HEK293 (cell line): ENCODE data around the gene OR5M11.

Source experiments
- CTCF ChIA-PET: fragments of 350-600 bp; formaldehyde crosslinking; extraction: SDS; loops from one replicate; lab custom pipeline; 2021; ENCODE audit warnings: antibody characterized with exemption; lab: Yijun Ruan, JAX
- POLR2A ChIA-PET: fragments of 300-600 bp; formaldehyde crosslinking; extraction: SDS; loops from one replicate; lab custom pipeline; 2020; ENCODE audit warnings: antibody characterized with exemption, inconsistent platforms; lab: Yijun Ruan, JAX
- H3K27ac ChIP-seq: fragments of 200-500 bp; sonication (Bioruptor generic); 2 replicates; pipeline ENCODE4 v1.5.1; 2014; ENCODE audit warnings: low read depth, low read length, control low read depth, inconsistent platforms; ENCODE audit errors: extremely low read depth
- H3K36me3 ChIP-seq, 2 experiments: fragments of 200-500 bp in 1 of 2; sonication (Bioruptor generic) in 1 of 2; 1 replicate in 1 of 2; 2 replicates in 1 of 2; pipeline ENCODE4 v1.5.1; 2014 to 2017; ENCODE audit warnings: inconsistent platforms in 2 of 2, low read length in 2 of 2; ENCODE audit not compliant: control insufficient read depth in 2 of 2, insufficient read depth in 1 of 2
- H3K4me1 ChIP-seq: fragments of 200-500 bp; sonication (Bioruptor generic); 2 replicates; pipeline ENCODE4 v1.5.1; 2014; ENCODE audit warnings: mild to moderate bottlenecking, low read length, inconsistent platforms; ENCODE audit not compliant: control insufficient read depth, insufficient read depth
- H3K4me3 ChIP-seq: 2 replicates; pipeline ENCODE4 v1.5.1; 2011; ENCODE audit warnings: low read depth, mild to moderate bottlenecking, control low read depth, low read length, moderate library complexity
- H3K9me3 ChIP-seq: fragments of 200-500 bp; sonication (Bioruptor generic); 2 replicates; pipeline ENCODE4 v1.5.1; 2014; ENCODE audit warnings: low read depth, low read length, inconsistent platforms; ENCODE audit not compliant: control insufficient read depth, insufficient read depth
- AEBP2 ChIP-seq: fragments of 450-650 bp; formaldehyde crosslinking; IDR thresholded peaks from 2 replicates; pipeline ENCODE4 v1.5.1; 2016; ENCODE audit warnings: missing biosample characterization, missing genetic modification characterization, borderline replicate concordance
- ELK4 ChIP-seq: IDR thresholded peaks from 2 replicates; pipeline ENCODE4 v1.6.1; 2011; ENCODE audit warnings: mild to moderate bottlenecking, low read depth, low read length, borderline replicate concordance
- HOXA7 ChIP-seq: sonication (generic); formaldehyde crosslinking; IDR thresholded peaks from 2 replicates; pipeline ENCODE4 v1.8.1; 2022; ENCODE audit warnings: missing genetic modification reagents, borderline replicate concordance
- OVOL3 ChIP-seq: fragments of 450-650 bp; formaldehyde crosslinking; IDR thresholded peaks from 2 replicates; pipeline ENCODE4 v1.5.1; 2016; ENCODE audit warnings: missing biosample characterization, missing genetic modification characterization
- SP2 ChIP-seq: fragments of 450-650 bp; formaldehyde crosslinking; IDR thresholded peaks from 2 replicates; pipeline ENCODE4 v1.5.1; 2016; ENCODE audit warnings: missing biosample characterization, missing genetic modification characterization
- ZNF133 ChIP-seq: fragments of 450-650 bp; formaldehyde crosslinking; IDR thresholded peaks from 2 replicates; pipeline ENCODE4 v1.5.1; 2016; ENCODE audit warnings: missing biosample characterization, missing genetic modification characterization
- ZNF341 ChIP-seq: fragments of 450-650 bp; formaldehyde crosslinking; IDR thresholded peaks from 2 replicates; pipeline ENCODE4; 2016; ENCODE audit warnings: low read depth, missing biosample characterization, missing genetic modification characterization
- ZNF350 ChIP-seq: fragments of 450-650 bp; formaldehyde crosslinking; IDR thresholded peaks from 2 replicates; pipeline ENCODE4 v1.5.0; 2017; ENCODE audit warnings: missing biosample characterization, mild to moderate bottlenecking, missing genetic modification characterization
- ZNF362 ChIP-seq: fragments of 450-650 bp; formaldehyde crosslinking; IDR thresholded peaks from 2 replicates; pipeline ENCODE4 v1.5.1; 2016; ENCODE audit warnings: missing biosample characterization, missing genetic modification characterization
- ZNF398 ChIP-seq: fragments of 450-650 bp; formaldehyde crosslinking; IDR thresholded peaks from 2 replicates; pipeline ENCODE4 v1.5.1; 2017; ENCODE audit warnings: missing biosample characterization, missing genetic modification characterization
- ZNF521 ChIP-seq: fragments of 450-650 bp; formaldehyde crosslinking; IDR thresholded peaks from 2 replicates; pipeline ENCODE4 v1.5.1; 2017; ENCODE audit warnings: missing biosample characterization, mild to moderate bottlenecking, missing genetic modification characterization
- ZNF529 ChIP-seq: fragments of 450-650 bp; formaldehyde crosslinking; IDR thresholded peaks from 2 replicates; pipeline ENCODE4 v1.5.1; 2017; ENCODE audit warnings: missing genetic modification characterization, missing biosample characterization; ENCODE audit not compliant: insufficient replicate concordance
- ZNF548 ChIP-seq: fragments of 450-650 bp; formaldehyde crosslinking; IDR thresholded peaks from 2 replicates; pipeline ENCODE4 v1.5.1; 2016; ENCODE audit warnings: missing biosample characterization, missing genetic modification characterization
- ZNF555 ChIP-seq: fragments of 450-650 bp; formaldehyde crosslinking; conservative IDR thresholded peaks from 2 replicates; pipeline ENCODE4 v1.5.1; 2017; ENCODE audit warnings: missing biosample characterization, mild to moderate bottlenecking, missing genetic modification characterization, inconsistent platforms
- ZNF621 ChIP-seq: fragments of 450-650 bp; formaldehyde crosslinking; IDR thresholded peaks from 2 replicates; pipeline ENCODE4 v1.5.1; 2017; ENCODE audit warnings: missing biosample characterization, missing genetic modification characterization
- ZNF654 ChIP-seq: fragments of 450-650 bp; formaldehyde crosslinking; IDR thresholded peaks from 2 replicates; pipeline ENCODE4 v1.5.1; 2016; ENCODE audit warnings: low read depth, missing biosample characterization, missing genetic modification characterization

The OR5M11 gene

GRCh38 chr11:56531856-56532255 is 11.2 kb downstream of the OR5M11 start:
- no peaks in the 10 kb centered on the region for H3K9me3 ChIP-seq
- H3K36me3 ChIP-seq: no peaks in the 10 kb centered on the region
- H3K4me1 ChIP-seq: no peaks in the 10 kb centered on the region
- H3K4me3 ChIP-seq: no peak overlapping the region
- TF ChIP-seq AEBP2 (tag by site-specific recombination) (no peak), ZNF398 (tag by site-specific recombination) (no peak), SP2 (no peak), ELK4 (no peak), ZNF133 (no peak)
- TF ChIP-seq, all 188 proteins: peak for 0
- ChIA-PET POLR2A (no interaction called here), CTCF (no interaction called here)
- H3K27ac ChIP-seq: no peak overlapping the region

- no peaks in the 10 kb centered on the region for H3K4me1 ChIP-seq
- H3K36me3 ChIP-seq: no peaks in the 10 kb centered on the region
- H3K4me3 ChIP-seq: no peak overlapping the region
- CTCF ChIA-PET: no interaction called here
- TF ChIP-seq ZNF548 (tag by site-specific recombination): no peak
- no peak for TF ChIP-seq ZNF350
- TF ChIP-seq ZNF521: no peak
- POLR2A ChIA-PET: no interaction called here
- no peaks in the 10 kb centered on the region for H3K9me3 ChIP-seq
- H3K27ac ChIP-seq: no peak overlapping the region
Measured at GRCh38 chr11:56522008-56522407, 21.0 kb downstream of the OR5M11 start.

GRCh38 chr11:56513280-56513679 is 29.8 kb downstream of the OR5M11 start:
- CTCF ChIA-PET: no interaction called here
- no peak overlapping the region for H3K27ac ChIP-seq
- H3K4me1 ChIP-seq: no peaks in the 10 kb centered on the region
- TF ChIP-seq ZNF621 (tag by site-specific recombination): no peak
- no peak for TF ChIP-seq ZNF654 (tag by site-specific recombination)
- TF ChIP-seq OVOL3 (tag by site-specific recombination): no peak
- TF ChIP-seq ZNF341: no peak
- no peak for TF ChIP-seq ZNF529
- TF ChIP-seq ZNF362 (tag by site-specific recombination): no peak
- no peak for TF ChIP-seq HOXA7
- TF ChIP-seq ZNF555: no peak
- TF ChIP-seq, all 188 proteins: peak for 0
- Histone ChIP-seq H3K9me3 (no peaks in the 10 kb centered on the region), H3K4me3 (no peak overlapping the region), H3K36me3 (no peaks in the 10 kb centered on the region)
- POLR2A ChIA-PET: no interaction called here
